Vagina (tissue), 2 donors: ENCODE data around the gene PGLYRP2.

Source experiments
- POLR2A ChIP-seq, 2 donors: fragments of 450-650 bp; IDR thresholded peaks; one replicate each; pipeline ENCODE4 v1.6.1; 2017; ENCODE audit warnings: antibody characterized with exemption in 2 of 2, mild to moderate bottlenecking in 2 of 2, moderate library complexity in 2 of 2
- POLR2AphosphoS5 ChIP-seq, 2 donors: sonication (generic); formaldehyde crosslinking; IDR thresholded peaks; one replicate each; pipeline ENCODE4 v1.9.0; 2017; ENCODE audit warnings: antibody characterized with exemption in 2 of 2, mild to moderate bottlenecking in 2 of 2, low read depth in 1 of 2; ENCODE audit not compliant: insufficient read depth in 1 of 2
- TF ChIP-seq, protein P1 (sequence below), 3 experiments: fragments of 450-650 bp in 2 of 3; fragments of 200-600 bp in 1 of 3; sonication (generic) in 1 of 3; IDR thresholded peaks; one replicate each; pipeline ENCODE4 v1.5.1; 2017 to 2019; ENCODE audit warnings: antibody characterized with exemption in 3 of 3, mild to moderate bottlenecking in 2 of 3, moderate library complexity in 2 of 3

DNA sequence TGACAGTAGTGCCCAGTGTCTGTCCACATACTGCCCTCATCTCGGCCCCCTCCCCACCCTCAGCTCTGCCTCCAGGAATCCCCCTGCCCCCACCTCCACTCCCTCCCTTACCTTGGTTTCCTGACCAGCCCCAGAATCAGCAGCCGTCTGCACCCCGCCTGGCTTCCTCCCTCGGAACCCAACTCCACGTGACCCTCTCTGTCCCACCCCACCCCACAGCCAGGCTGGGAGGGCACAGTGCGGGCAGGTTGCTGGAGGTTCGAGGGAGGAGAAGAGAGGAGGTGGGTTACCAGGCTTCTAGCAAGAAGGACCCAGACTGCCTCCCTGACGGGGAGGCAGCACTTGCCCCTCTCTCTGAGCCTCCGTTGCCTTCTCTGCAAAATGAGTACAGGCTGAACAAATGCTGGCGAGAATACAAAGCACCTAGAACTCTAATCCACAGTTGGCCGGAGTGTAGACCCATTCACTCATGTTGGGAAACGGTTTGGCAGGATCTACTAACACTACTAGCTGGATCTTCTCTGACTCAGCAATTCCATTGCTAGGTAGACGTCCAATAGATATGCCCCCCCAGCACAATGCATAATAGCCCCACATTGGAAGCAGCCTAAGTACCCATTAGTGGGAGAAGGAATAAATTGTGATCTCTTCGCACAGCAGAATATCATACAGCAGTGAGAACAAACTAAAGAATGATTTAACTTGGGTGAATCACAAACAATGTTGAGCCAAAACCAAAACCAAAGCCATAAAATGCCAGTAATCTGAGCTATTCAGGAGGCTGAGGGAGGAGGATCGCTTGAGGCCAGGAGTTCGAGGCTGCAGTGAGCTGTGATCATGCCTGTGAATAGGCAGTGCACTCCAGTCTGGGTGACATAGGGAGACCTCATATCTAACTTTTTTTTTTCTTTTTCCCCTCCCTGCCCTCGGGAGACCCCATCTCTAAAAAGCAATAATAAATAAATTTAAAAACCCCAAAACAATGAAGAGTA is 14.6 kb downstream of the PGLYRP2 start, which contains the start of gene RASAL3:
- TF ChIP-seq, protein P1, sequence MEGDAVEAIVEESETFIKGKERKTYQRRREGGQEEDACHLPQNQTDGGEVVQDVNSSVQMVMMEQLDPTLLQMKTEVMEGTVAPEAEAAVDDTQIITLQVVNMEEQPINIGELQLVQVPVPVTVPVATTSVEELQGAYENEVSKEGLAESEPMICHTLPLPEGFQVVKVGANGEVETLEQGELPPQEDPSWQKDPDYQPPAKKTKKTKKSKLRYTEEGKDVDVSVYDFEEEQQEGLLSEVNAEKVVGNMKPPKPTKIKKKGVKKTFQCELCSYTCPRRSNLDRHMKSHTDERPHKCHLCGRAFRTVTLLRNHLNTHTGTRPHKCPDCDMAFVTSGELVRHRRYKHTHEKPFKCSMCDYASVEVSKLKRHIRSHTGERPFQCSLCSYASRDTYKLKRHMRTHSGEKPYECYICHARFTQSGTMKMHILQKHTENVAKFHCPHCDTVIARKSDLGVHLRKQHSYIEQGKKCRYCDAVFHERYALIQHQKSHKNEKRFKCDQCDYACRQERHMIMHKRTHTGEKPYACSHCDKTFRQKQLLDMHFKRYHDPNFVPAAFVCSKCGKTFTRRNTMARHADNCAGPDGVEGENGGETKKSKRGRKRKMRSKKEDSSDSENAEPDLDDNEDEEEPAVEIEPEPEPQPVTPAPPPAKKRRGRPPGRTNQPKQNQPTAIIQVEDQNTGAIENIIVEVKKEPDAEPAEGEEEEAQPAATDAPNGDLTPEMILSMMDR (IDR thresholded peaks at IDR 0.05) = no peak
- TF ChIP-seq POLR2AphosphoS5 (IDR thresholded peaks at IDR 0.05; ENCODE audit: insufficient read depth in 1 of 2, low read depth in 1 of 2) (no peak), POLR2A (IDR thresholded peaks at IDR 0.05) (no peak)
